Lung (tissue), 12 donors: Measurements from ENCODE around the gene ZFP36L1. TPM values are rescaled to one million over a fixed set of nuclear protein-coding genes. Genes with fewer than 3 reads are reported as not detected.

Experiments used
- ATAC-seq: fragments of 200-7000 bp; cut with Tn5 transposase; one replicate; pipeline ENCODE4 v1.9.1; 2020; ENCODE audit warnings: moderate number of reproducible peaks; ENCODE audit not compliant: insufficient read depth, low FRiP score
- DNase-seq, 3 donors: peaks; one replicate each; pipeline ENCODE4 v3.0.0-alpha.2; 2013 to 2017
- H3K27ac ChIP-seq, 2 donors: one replicate each; pipeline ENCODE4 v1.5.1; 2013; ENCODE audit warnings: mild to moderate bottlenecking in 2 of 2, moderate library complexity in 2 of 2, control low read depth in 1 of 2, inconsistent platforms in 1 of 2, low read depth in 1 of 2, low read length in 1 of 2
- H3K27me3 ChIP-seq, 3 donors: one replicate each; pipeline ENCODE4 v1.5.1; 2013; ENCODE audit warnings: low read length in 2 of 3; ENCODE audit not compliant: control insufficient read depth in 3 of 3, insufficient read depth in 3 of 3
- H3K36me3 ChIP-seq, 4 donors: one replicate each; pipeline ENCODE4 v1.5.1; 2013; ENCODE audit warnings: low read length in 4 of 4, mild to moderate bottlenecking in 1 of 4, moderate library complexity in 1 of 4; ENCODE audit not compliant: control insufficient read depth in 4 of 4, insufficient read depth in 4 of 4
- H3K4me1 ChIP-seq, 5 donors: one replicate each; pipeline ENCODE4 v1.5.1; 2013; ENCODE audit warnings: low read length in 5 of 5, mild to moderate bottlenecking in 2 of 5, moderate library complexity in 1 of 5; ENCODE audit not compliant: control insufficient read depth in 5 of 5, insufficient read depth in 5 of 5
- H3K4me3 ChIP-seq: one replicate; pipeline ENCODE4 v1.5.1; 2013; ENCODE audit warnings: mild to moderate bottlenecking, control low read depth, moderate library complexity
- H3K9ac ChIP-seq, 2 donors: one replicate each; pipeline ENCODE4 v1.5.1; 2013; ENCODE audit warnings: low read length in 2 of 2, control low read depth in 1 of 2; ENCODE audit not compliant: insufficient read depth in 1 of 2
- H3K9me3 ChIP-seq, 4 donors: one replicate each; pipeline ENCODE4 v1.5.1; 2013; ENCODE audit warnings: low read length in 3 of 4, mild to moderate bottlenecking in 1 of 4, moderate library complexity in 1 of 4; ENCODE audit not compliant: control insufficient read depth in 4 of 4, insufficient read depth in 3 of 4
- CTCF ChIP-seq: IDR thresholded peaks from 2 replicates; pipeline ENCODE4 v1.5.1; 2012; ENCODE audit warnings: mild to moderate bottlenecking; ENCODE audit errors: control extremely low read depth, extremely low read depth
- WGBS, 2 donors: extraction: QIAGEN DNeasy Blood & Tissue Kit; methylation state at CpG; one replicate each; pipeline ENCODE4 v1.1.7; 2013; 5-methylcytosine and 5-hydroxymethylcytosine counted together
- polyA plus RNA-seq, 2 donors: library from polyadenylated mRNA; stranded (reverse); fragments of 200-250 nt; gene quantifications; one replicate each; pipeline ENCODE4 v1.2.1, GENCODE V29; 2013
- total RNA-seq, 2 donors: library from RNA; depleted of rRNA in 1 of 2; stranded (reverse); fragments of >200 nt in 1 of 2; gene quantifications; one replicate each; pipeline ENCODE4 v1.2.1, GENCODE V29; 2014 to 2021
- donor health status: control.
- donor health status: control.
- donor health status: Bipolar disorder and iron deficiency.
- donor health status: healthy.
- donor health status: DM: yes; HTN: yes; CAD: no.

The ZFP36L1 gene
- total and polyA plus RNA-seq, 4 donors, result 63.7 to 364 (median 267) TPM

GRCh38 chr14:68823434-68824206, 30.8 kb upstream of the ZFP36L1 start:
- no peak for TF ChIP-seq CTCF
- Histone ChIP-seq H3K27ac (no peak overlapping the region), H3K4me3 (no peak overlapping the region), H3K4me1 (peaks cover 0 to 8% (median 0%) of the 10 kb centered on the region in 5 donors), H3K36me3 (no peaks in the 10 kb centered on the region), H3K9ac (no peak overlapping the region), H3K9me3 (no peaks in the 10 kb centered on the region), H3K27me3 (no peaks in the 10 kb centered on the region)
- WGBS, 2 donors, result 95 to 96% methylated on average over 8 of the region's 8 CpGs
- ATAC-seq (no peak), DNase-seq (no peak)

GRCh38 chr14:68822926-68823325, 30.1 kb upstream of the ZFP36L1 start:
- no peaks in the 10 kb centered on the region for H3K27me3 ChIP-seq
- H3K4me3 ChIP-seq, result no peak overlapping the region
- no peak overlapping the region for H3K9ac ChIP-seq
- no peak overlapping the region for H3K27ac ChIP-seq
- peaks cover 0 to 8% (median 0%) of the 10 kb centered on the region in 5 donors for H3K4me1 ChIP-seq
- ATAC-seq, result no peak
- TF ChIP-seq CTCF, result no peak
- DNase-seq, result no peak
- WGBS, 2 donors, result 70 to 93% methylated on average over 4 of the region's 4 CpGs
- no peaks in the 10 kb centered on the region for H3K36me3 ChIP-seq
- no peaks in the 10 kb centered on the region for H3K9me3 ChIP-seq

- no peak for TF ChIP-seq CTCF
- no peaks in the 10 kb centered on the region for H3K27me3 ChIP-seq
- ATAC-seq (no peak), DNase-seq (no peak)
- peaks cover 0 to 12% (median 0%) of the 10 kb centered on the region in 5 donors for H3K4me1 ChIP-seq
- H3K27ac ChIP-seq, result no peak overlapping the region
- H3K9ac ChIP-seq, result no peak overlapping the region
- no peaks in the 10 kb centered on the region for H3K36me3 ChIP-seq
- no peaks in the 10 kb centered on the region for H3K9me3 ChIP-seq
- WGBS, 2 donors, result 86 to 88% methylated on average over 4 of the region's 4 CpGs
- H3K4me3 ChIP-seq, result no peak overlapping the region
Observed at GRCh38 chr14:68822132-68822651, 29.3 kb upstream of the ZFP36L1 start.
